ENCODE results near the gene PTPRO.

Gene PTPRO

GRCh38 chr12:15469356-15469755 lies 147.0 kb downstream of the PTPRO start:
- TF ChIP-seq CTCF (IDR thresholded peaks at IDR 0.05), result no peak
- H3K27ac ChIP-seq, result no peak overlapping the region
- no peak overlapping the region for H3K4me3 ChIP-seq
- no peaks in the 10 kb centered on the region for H3K9me3 ChIP-seq
- no peak for DNase-seq
- peaks cover 0 to 2% of the 10 kb centered on the region in 2 donors for H3K27me3 ChIP-seq
- intact Hi-C loops (cut with DNase I; ENCODE audit: low total_unique reads), result no loop called here
- H3K36me3 ChIP-seq, result no peaks in the 10 kb centered on the region
- H3K4me1 ChIP-seq, result no peaks in the 10 kb centered on the region

DNA sequence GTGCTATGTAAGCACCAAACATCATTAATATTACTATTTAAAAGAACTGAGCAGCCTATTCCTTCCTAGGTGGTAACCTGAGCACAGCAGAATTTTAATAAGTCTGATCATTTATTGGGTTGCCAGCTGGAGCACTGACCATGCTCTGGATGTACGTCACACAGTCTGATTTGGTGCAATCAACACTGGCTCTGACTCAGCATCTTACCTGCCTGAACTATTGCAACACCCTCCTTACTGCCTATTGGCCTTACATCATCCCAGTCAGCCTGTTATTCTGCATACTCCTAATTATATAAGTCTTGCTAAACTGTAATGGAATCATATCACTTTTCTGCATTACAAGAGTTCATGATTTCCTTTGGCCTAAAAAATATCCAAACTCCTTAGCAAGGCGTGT lies 149.7 kb downstream of the PTPRO start:
- H3K27me3 ChIP-seq, result peaks cover 0 to 2% of the 10 kb centered on the region in 2 donors
- no peaks in the 10 kb centered on the region for H3K36me3 ChIP-seq
- H3K9me3 ChIP-seq, result no peaks in the 10 kb centered on the region
- H3K4me3 ChIP-seq, result no peak overlapping the region
- DNase-seq, result no peak
- TF ChIP-seq CTCF (IDR thresholded peaks at IDR 0.05), result no peak
- H3K27ac ChIP-seq, result no peak overlapping the region
- intact Hi-C loops (cut with DNase I; ENCODE audit: low total_unique reads), result no loop called here
- H3K4me1 ChIP-seq, result no peaks in the 10 kb centered on the region

GRCh38 chr12:15474766-15475165 lies 152.5 kb downstream of the PTPRO start:
- no peaks in the 10 kb centered on the region for H3K27me3 ChIP-seq
- DNase-seq, result no peak

GRCh38 chr12:15477761-15478160 lies 155.5 kb downstream of the PTPRO start:
- H3K4me3 ChIP-seq, result no peak overlapping the region
- no peak for DNase-seq
- no peak for TF ChIP-seq CTCF (IDR thresholded peaks at IDR 0.05)
- H3K4me1 ChIP-seq, result no peaks in the 10 kb centered on the region
- H3K27me3 ChIP-seq, result no peaks in the 10 kb centered on the region
- no peak overlapping the region for H3K27ac ChIP-seq
- intact Hi-C loops (cut with DNase I; ENCODE audit: low total_unique reads), result no loop called here
- H3K9me3 ChIP-seq, result no peaks in the 10 kb centered on the region
- no peaks in the 10 kb centered on the region for H3K36me3 ChIP-seq

More at GRCh38 chr12:15474766-15475165, 152.5 kb downstream of the PTPRO start:
- no peak overlapping the region for H3K27ac ChIP-seq
- no peaks in the 10 kb centered on the region for H3K9me3 ChIP-seq
- no peaks in the 10 kb centered on the region for H3K36me3 ChIP-seq
- intact Hi-C loops (cut with DNase I; ENCODE audit: low total_unique reads), result no loop called here
- no peak overlapping the region for H3K4me3 ChIP-seq
- TF ChIP-seq CTCF (IDR thresholded peaks at IDR 0.05), result no peak
- no peaks in the 10 kb centered on the region for H3K4me1 ChIP-seq

DNA sequence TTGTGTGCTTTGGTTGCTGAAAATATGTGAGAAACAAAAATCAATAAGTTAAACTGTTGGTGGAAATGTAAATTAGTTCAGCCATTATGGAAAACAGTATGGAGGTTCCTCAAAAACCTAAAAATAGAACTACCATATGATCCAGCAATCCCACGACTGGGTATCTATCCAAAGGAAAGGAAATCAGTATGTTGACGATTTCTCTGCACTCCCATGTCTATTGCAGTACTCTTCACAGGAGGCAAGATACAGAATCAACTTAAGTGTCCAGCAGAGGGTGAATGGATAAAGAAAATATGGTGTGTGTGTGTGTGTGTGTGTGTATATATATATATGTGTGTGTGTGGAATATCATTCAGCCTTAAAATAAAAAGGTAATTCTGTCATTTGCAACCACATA lies 159.5 kb downstream of the PTPRO start:
- no peak for TF ChIP-seq CTCF (IDR thresholded peaks at IDR 0.05)
- H3K27me3 ChIP-seq, result no peaks in the 10 kb centered on the region
- intact Hi-C loops (cut with DNase I; ENCODE audit: low total_unique reads), result no loop called here
- no peak overlapping the region for H3K4me3 ChIP-seq
- no peaks in the 10 kb centered on the region for H3K9me3 ChIP-seq
- no peaks in the 10 kb centered on the region for H3K4me1 ChIP-seq
- no peak overlapping the region for H3K27ac ChIP-seq
- DNase-seq, result no peak
- no peaks in the 10 kb centered on the region for H3K36me3 ChIP-seq

GRCh38 chr12:15485466-15485865 lies 163.2 kb downstream of the PTPRO start:
- Histone ChIP-seq H3K4me1 (no peaks in the 10 kb centered on the region), H3K36me3 (no peaks in the 10 kb centered on the region), H3K4me3 (no peak overlapping the region), H3K27me3 (no peaks in the 10 kb centered on the region), H3K9me3 (no peaks in the 10 kb centered on the region), H3K27ac (no peak overlapping the region)
- no peak for DNase-seq
- intact Hi-C loops (cut with DNase I; ENCODE audit: low total_unique reads), result no loop called here
- no peak for TF ChIP-seq CTCF (IDR thresholded peaks at IDR 0.05)
